ENCODE results near the gene NR2C2. TPM values are rescaled to one million over a fixed set of nuclear protein-coding genes. Genes with fewer than 3 reads are reported as not detected.

The NR2C2 gene
- total and polyA plus RNA-seq, 10 of the 15 experiments (the other 5 are each of a cell fraction or from before 2014, with no cell fraction given) = 2.7 to 30.3 (median 18.3) TPM

GRCh38 chr3:15055019-15055557 is 107.7 kb downstream of the NR2C2 start (continued):
- TF ChIP-seq ZBTB11 (CRISPR knock-in tag; IDR thresholded peaks at IDR 0.05) (no peak), YY1 (IDR thresholded peaks at IDR 0.05; ENCODE audit: low read depth, low read length) (no peak), BCL11A (IDR thresholded peaks at IDR 0.05; ENCODE audit: low read depth, low read length) (peak; percentile 61; the same call in 1 of the 2 replicates), ZNF217 (IDR thresholded peaks at IDR 0.05) (0 out of 2 replicates have a peak, but pooled peaks have one; percentile 55), ZBTB40 (IDR thresholded peaks at IDR 0.05; ENCODE audit: borderline replicate concordance) (no peak), EP300 (IDR thresholded peaks at IDR 0.05; ENCODE audit: borderline replicate concordance in 1 of 2, control insufficient read depth in 1 of 2, low read depth in 2 of 2, low read length in 2 of 2) (no peak), FOS (IDR thresholded peaks at IDR 0.05; ENCODE audit: borderline replicate concordance, extremely low read depth, insufficient read length) (no peak), TARDBP (IDR thresholded peaks at IDR 0.05; ENCODE audit: borderline replicate concordance) (no peak), SMAD5 (IDR thresholded peaks at IDR 0.05; ENCODE audit: low read depth) (no peak), HDAC6 (IDR thresholded peaks at IDR 0.05; ENCODE audit: unreplicated experiment) (no peak), IRF3 (IDR thresholded peaks at IDR 0.05) (no peak), NRF1 (conservative IDR thresholded peaks at IDR 0.05; ENCODE audit: low read depth, low read length) (no peak), WRNIP1 (IDR thresholded peaks at IDR 0.05; ENCODE audit: borderline replicate concordance, low read depth, low read length) (no peak), HDGF (IDR thresholded peaks at IDR 0.05) (0 out of 2 replicates have a peak, but pooled peaks have one; percentile 64), MAX (IDR thresholded peaks at IDR 0.05; ENCODE audit: low read depth, low read length) (no peak), CUX1 (IDR thresholded peaks at IDR 0.05; ENCODE audit: insufficient replicate concordance, low read depth, low read length) (no peak)
